Stomach (tissue), 4 donors: ENCODE measurements around the gene TCF3.

Experiments
- EP300 ChIP-seq: sonication (generic); formaldehyde crosslinking; IDR thresholded peaks from one replicate; pipeline ENCODE4 v1.6.1; 2017; ENCODE audit warnings: antibody characterized with exemption
- POLR2A ChIP-seq, 4 donors: fragments of 450-650 bp; IDR thresholded peaks; one replicate each; pipeline ENCODE4 v1.6.1; 2016; ENCODE audit warnings: antibody characterized with exemption in 4 of 4, control low read depth in 2 of 4, mild to moderate bottlenecking in 1 of 4, moderate library complexity in 1 of 4
- POLR2AphosphoS5 ChIP-seq, 3 donors: sonication (generic); formaldehyde crosslinking; IDR thresholded peaks; one replicate each; pipeline ENCODE4 v1.6.1; 2016; ENCODE audit warnings: antibody characterized with exemption in 3 of 3
- TF ChIP-seq, protein P1 (sequence below), 7 experiments: fragments of 450-650 bp in 4 of 7; fragments of 200-600 bp in 3 of 7; sonication (generic) in 3 of 7; IDR thresholded peaks; one replicate each; pipeline ENCODE4 v1.5.1; 2016 to 2019; ENCODE audit warnings: antibody characterized with exemption in 7 of 7, control low read depth in 2 of 7, mild to moderate bottlenecking in 1 of 7

DNA sequence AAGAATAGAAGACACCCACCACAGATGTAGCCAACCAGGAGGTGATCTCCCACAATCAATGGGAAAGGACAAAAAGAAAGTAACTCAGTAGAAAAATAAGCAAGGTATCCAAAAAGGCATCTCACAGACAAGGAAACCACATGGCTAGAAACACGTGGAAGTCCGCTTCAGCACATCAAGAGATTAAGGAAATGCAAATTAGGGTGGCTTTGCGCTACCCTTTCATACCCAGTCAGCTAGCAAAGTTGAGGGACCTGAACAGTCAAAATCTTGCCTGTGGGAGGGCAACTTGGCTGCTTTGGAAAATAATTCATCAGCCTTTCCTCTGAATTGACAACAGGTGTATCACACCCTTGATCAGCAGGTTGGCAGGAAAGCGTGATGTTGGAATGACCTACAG lies 35.5 kb downstream of the TCF3 start:
- TF ChIP-seq EP300 (no peak), POLR2A (IDR thresholded peaks at IDR 0.05) (no peak), POLR2AphosphoS5 (IDR thresholded peaks at IDR 0.05) (no peak)
- TF ChIP-seq, protein P1, sequence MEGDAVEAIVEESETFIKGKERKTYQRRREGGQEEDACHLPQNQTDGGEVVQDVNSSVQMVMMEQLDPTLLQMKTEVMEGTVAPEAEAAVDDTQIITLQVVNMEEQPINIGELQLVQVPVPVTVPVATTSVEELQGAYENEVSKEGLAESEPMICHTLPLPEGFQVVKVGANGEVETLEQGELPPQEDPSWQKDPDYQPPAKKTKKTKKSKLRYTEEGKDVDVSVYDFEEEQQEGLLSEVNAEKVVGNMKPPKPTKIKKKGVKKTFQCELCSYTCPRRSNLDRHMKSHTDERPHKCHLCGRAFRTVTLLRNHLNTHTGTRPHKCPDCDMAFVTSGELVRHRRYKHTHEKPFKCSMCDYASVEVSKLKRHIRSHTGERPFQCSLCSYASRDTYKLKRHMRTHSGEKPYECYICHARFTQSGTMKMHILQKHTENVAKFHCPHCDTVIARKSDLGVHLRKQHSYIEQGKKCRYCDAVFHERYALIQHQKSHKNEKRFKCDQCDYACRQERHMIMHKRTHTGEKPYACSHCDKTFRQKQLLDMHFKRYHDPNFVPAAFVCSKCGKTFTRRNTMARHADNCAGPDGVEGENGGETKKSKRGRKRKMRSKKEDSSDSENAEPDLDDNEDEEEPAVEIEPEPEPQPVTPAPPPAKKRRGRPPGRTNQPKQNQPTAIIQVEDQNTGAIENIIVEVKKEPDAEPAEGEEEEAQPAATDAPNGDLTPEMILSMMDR (IDR thresholded peaks at IDR 0.05) = no peak
